T-helper 2 cell treated with Interferon-gamma antibody and Interleukin-4, amounts not matched to agents 5 μg/mL and 100 μg/mL, for 36 hours (primary cell): ENCODE data around the gene PDE3A.
"Not testable (repeated sequence)": the region's sequence is repeated elsewhere in the genome, so short reads cannot be mapped to it uniquely, and the experiment has no call there.

ENCODE experiments used
- DNase-seq: peaks from one replicate; pipeline ENCODE4 v3.0.0; 2021; ENCODE audit warnings: low spot score
- H3K27ac Mint-ChIP-seq: one replicate; pipeline ENCODE4 v1.8.0; 2021; ENCODE audit warnings: mild to moderate bottlenecking, mixed read lengths
- H3K27me3 Mint-ChIP-seq: one replicate; pipeline ENCODE4 v1.8.0; 2021; ENCODE audit warnings: low read depth, mixed read lengths
- H3K36me3 Mint-ChIP-seq: one replicate; pipeline ENCODE4 v1.8.0; 2021; ENCODE audit warnings: low read depth, mixed read lengths
- H3K4me1 Mint-ChIP-seq: one replicate; pipeline ENCODE4 v1.8.0; 2021; ENCODE audit warnings: low read depth, mixed read lengths
- H3K4me3 Mint-ChIP-seq: one replicate; pipeline ENCODE4 v1.8.0; 2022; ENCODE audit warnings: mild to moderate bottlenecking, moderate library complexity, mixed read lengths
- H3K9me3 Mint-ChIP-seq: one replicate; pipeline ENCODE4 v1.8.0; 2021; ENCODE audit warnings: mixed read lengths

The PDE3A gene

DNA sequence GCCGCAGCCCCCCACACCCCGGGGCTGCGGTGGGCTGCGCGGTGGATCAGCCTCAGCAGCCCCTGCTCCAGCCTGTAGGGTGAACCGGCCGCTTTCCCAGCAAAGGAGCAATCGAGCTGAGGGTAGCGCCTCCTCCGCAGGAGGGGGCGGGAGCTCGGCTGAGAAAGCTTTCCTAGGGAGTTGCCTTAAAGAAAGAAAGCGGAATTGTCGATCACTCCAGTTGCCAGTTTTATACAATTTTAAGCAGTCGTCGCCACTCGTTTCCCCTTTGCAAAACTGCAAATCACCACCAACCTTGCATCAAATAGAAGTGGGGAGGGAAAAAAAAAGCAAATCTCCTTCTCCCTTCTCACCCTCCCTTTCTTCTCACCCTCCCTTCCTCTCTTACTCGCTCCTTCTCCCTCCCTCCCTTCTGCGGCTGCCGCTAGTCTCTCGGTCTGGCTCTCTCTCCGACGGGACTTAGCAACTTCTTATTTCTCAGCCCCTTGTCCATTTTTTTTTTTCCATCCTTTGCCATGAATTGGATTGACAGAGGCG, at the start of gene PDE3A:
PDE3A (plus strand) TSS at position 424 of the 537 bp plus-strand sequence. CDS start 748 bp downstream, outside the sequence.
- H3K9me3 Mint-ChIP-seq, result no peaks in the 10 kb centered on the region
- peaks cover 46% of the 10 kb centered on the region for H3K27me3 Mint-ChIP-seq
- no peak within 1 kb of the TSS for H3K27ac Mint-ChIP-seq
- no peaks in the 10 kb centered on the region for H3K4me1 Mint-ChIP-seq
- peak within 1 kb of the TSS; percentile 34 for H3K4me3 Mint-ChIP-seq
- no peaks in the 10 kb centered on the region for H3K36me3 Mint-ChIP-seq
- no peak for DNase-seq

GRCh38 chr12:20319366-20319765, 49.0 kb upstream of the PDE3A start:
- no peak overlapping the region for H3K4me3 Mint-ChIP-seq
- DNase-seq, result no peak
- H3K4me1 Mint-ChIP-seq, result no peaks in the 10 kb centered on the region
- no peaks in the 10 kb centered on the region for H3K27me3 Mint-ChIP-seq
- no peak overlapping the region for H3K27ac Mint-ChIP-seq
- no peaks in the 10 kb centered on the region for H3K36me3 Mint-ChIP-seq
- H3K9me3 Mint-ChIP-seq, result no peaks in the 10 kb centered on the region

GRCh38 chr12:20320552-20320951, 47.8 kb upstream of the PDE3A start:
- Mint-ChIP-seq H3K27ac (no peak overlapping the region), H3K9me3 (no peaks in the 10 kb centered on the region), H3K36me3 (no peaks in the 10 kb centered on the region), H3K27me3 (no peaks in the 10 kb centered on the region), H3K4me3 (no peak overlapping the region), H3K4me1 (no peaks in the 10 kb centered on the region)
- DNase-seq, result no peak

GRCh38 chr12:20330826-20331505, 37.4 kb upstream of the PDE3A start:
- H3K27me3 Mint-ChIP-seq, H3K9me3 Mint-ChIP-seq, H3K4me3 Mint-ChIP-seq, H3K4me1 Mint-ChIP-seq, DNase-seq, H3K27ac Mint-ChIP-seq, H3K36me3 Mint-ChIP-seq: not testable (repeated sequence)

DNA sequence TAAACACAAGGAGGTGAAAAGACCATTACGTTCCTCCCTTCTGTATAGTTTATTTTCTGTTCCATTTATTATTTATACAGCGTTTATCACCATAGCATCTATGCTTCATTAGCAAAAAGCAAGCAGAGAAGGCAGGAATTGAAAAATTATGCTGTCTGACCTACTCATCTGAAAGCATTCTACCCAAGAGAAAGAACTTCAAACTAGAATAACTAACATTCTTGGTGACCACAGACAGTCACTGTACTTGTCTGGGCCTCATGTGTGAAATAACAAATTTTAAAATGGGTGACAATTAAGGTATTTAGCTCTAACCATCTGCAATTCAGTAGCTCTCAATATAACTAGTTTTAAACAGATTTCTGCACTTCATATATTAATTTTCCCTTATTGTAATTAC, 29.3 kb upstream of the PDE3A start:
- Mint-ChIP-seq H3K4me1 (no peaks in the 10 kb centered on the region), H3K9me3 (peaks cover 4% of the 10 kb centered on the region), H3K36me3 (no peaks in the 10 kb centered on the region), H3K4me3 (no peak overlapping the region), H3K27me3 (no peaks in the 10 kb centered on the region), H3K27ac (no peak overlapping the region)
- DNase-seq, result no peak

DNA sequence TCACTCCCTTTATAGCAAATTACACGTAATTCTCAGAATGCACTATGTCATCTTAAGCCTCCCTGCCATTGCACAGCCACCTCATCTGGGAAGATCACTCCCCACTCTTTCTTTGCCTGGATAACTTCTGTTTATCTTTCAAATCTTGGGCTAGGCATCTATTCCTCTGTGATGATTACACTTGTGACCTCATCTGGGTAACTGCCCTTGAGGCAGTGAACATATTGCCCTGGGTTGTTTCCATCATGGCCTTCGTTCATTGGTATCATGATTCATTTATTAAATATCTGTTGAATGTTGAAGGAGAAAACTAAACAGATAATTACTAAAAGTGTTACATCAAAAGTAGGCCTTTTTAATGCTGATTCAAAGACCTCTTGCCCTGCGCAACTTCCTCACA, 26.2 kb upstream of the PDE3A start:
- Mint-ChIP-seq H3K27ac (no peak overlapping the region), H3K27me3 (no peaks in the 10 kb centered on the region), H3K4me1 (no peaks in the 10 kb centered on the region), H3K36me3 (no peaks in the 10 kb centered on the region), H3K9me3 (no peaks in the 10 kb centered on the region), H3K4me3 (no peak overlapping the region)
- DNase-seq, result no peak

DNA sequence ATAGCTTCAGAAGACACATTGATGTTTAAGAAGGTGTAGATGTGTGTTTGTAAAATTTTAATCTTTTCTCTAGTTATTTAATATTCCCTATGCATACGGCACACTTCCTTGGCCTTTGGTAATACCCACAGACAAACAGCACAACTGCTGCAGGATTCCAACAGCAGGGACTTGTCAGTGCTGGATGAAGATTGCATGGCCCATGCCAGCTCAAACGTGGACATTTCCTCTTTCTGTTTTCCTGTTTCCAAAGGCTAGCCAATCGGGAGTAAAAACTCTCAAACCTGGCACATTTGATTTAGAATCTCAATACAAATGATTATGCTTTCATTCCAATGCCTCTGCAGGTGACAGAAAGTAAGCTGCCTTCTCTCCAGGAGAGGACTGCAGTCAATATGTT, 22.5 kb upstream of the PDE3A start:
- Mint-ChIP-seq H3K27ac (no peak overlapping the region), H3K9me3 (no peaks in the 10 kb centered on the region), H3K4me3 (no peak overlapping the region), H3K4me1 (no peaks in the 10 kb centered on the region), H3K27me3 (no peaks in the 10 kb centered on the region), H3K36me3 (no peaks in the 10 kb centered on the region)
- no peak for DNase-seq

- Mint-ChIP-seq H3K9me3 (peaks cover 4% of the 10 kb centered on the region), H3K4me1 (no peaks in the 10 kb centered on the region)
- no peak for DNase-seq
Observed at GRCh38 chr12:20350026-20350425, 18.3 kb upstream of the PDE3A start.

GRCh38 chr12:20350495-20350894, 17.8 kb upstream of the PDE3A start:
- DNase-seq, result no peak
- no peak overlapping the region for H3K27ac Mint-ChIP-seq

More at GRCh38 chr12:20350026-20350425, 18.3 kb upstream of the PDE3A start:
- Mint-ChIP-seq H3K27me3 (no peaks in the 10 kb centered on the region), H3K36me3 (no peaks in the 10 kb centered on the region), H3K27ac (no peak overlapping the region), H3K4me3 (no peak overlapping the region)

GRCh38 chr12:20351406-20351805, 16.9 kb upstream of the PDE3A start:
- no peak overlapping the region for H3K27ac Mint-ChIP-seq
- H3K27me3 Mint-ChIP-seq, result no peaks in the 10 kb centered on the region
- no peak for DNase-seq
- H3K4me3 Mint-ChIP-seq, result no peak overlapping the region
- H3K36me3 Mint-ChIP-seq, result no peaks in the 10 kb centered on the region
- H3K4me1 Mint-ChIP-seq, result no peaks in the 10 kb centered on the region
- H3K9me3 Mint-ChIP-seq, result peaks cover 7% of the 10 kb centered on the region

More at GRCh38 chr12:20350495-20350894, 17.8 kb upstream of the PDE3A start:
- no peaks in the 10 kb centered on the region for H3K36me3 Mint-ChIP-seq
- no peaks in the 10 kb centered on the region for H3K4me1 Mint-ChIP-seq
- H3K9me3 Mint-ChIP-seq, result peaks cover 7% of the 10 kb centered on the region
- no peak overlapping the region for H3K4me3 Mint-ChIP-seq
- H3K27me3 Mint-ChIP-seq, result no peaks in the 10 kb centered on the region

DNA sequence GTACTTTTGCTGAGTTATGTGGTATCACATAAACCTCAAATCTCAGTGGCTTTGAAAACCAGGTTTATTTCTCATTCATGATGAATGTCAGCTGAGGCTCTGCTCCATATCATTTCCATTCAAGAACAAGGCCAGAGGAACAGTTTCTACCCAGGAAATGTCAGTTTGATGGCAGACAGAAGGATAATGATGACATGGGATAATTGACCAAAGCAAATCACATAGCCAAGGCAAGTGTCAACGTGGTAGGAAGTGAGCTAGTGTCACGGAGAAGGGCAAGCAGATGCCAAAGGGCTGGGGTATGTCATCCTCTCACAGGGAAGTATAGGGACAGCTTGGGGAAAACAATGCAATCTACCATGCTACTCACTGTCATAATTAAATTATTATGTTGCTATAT, 12.3 kb upstream of the PDE3A start:
- Mint-ChIP-seq H3K36me3 (no peaks in the 10 kb centered on the region), H3K4me3 (no peak overlapping the region), H3K9me3 (peaks cover 7% of the 10 kb centered on the region), H3K4me1 (no peaks in the 10 kb centered on the region), H3K27ac (no peak overlapping the region), H3K27me3 (no peaks in the 10 kb centered on the region)
- no peak for DNase-seq

GRCh38 chr12:20360407-20360806, 7.9 kb upstream of the PDE3A start:
- no peaks in the 10 kb centered on the region for H3K36me3 Mint-ChIP-seq
- no peaks in the 10 kb centered on the region for H3K9me3 Mint-ChIP-seq
- no peaks in the 10 kb centered on the region for H3K4me1 Mint-ChIP-seq
- H3K4me3 Mint-ChIP-seq, result no peak overlapping the region
- DNase-seq, result no peak
- H3K27ac Mint-ChIP-seq, result no peak overlapping the region
- no peaks in the 10 kb centered on the region for H3K27me3 Mint-ChIP-seq

DNA sequence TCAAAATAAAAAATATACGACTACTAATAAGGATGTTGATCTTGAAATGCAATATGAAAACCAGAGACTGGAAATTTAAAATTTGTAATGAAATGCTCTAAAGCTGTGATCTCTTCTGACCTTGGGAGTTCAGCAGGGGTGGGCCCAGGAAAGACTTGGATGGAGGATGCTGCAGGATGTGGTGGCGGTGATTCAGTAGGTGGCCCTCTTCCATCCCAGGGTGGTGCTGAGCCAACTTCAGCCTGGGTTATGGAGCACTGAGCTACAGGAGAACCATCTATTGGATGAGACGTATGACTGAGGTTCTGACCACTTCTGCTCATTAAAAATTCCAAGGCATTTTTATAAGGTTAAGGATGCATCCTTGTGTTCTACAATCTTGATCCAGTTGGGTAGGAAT, 6.9 kb upstream of the PDE3A start:
- DNase-seq, result no peak
- Mint-ChIP-seq H3K9me3 (no peaks in the 10 kb centered on the region), H3K36me3 (no peaks in the 10 kb centered on the region), H3K4me1 (no peaks in the 10 kb centered on the region), H3K27ac (no peak overlapping the region), H3K27me3 (no peaks in the 10 kb centered on the region), H3K4me3 (no peak overlapping the region)

- Mint-ChIP-seq H3K4me3 (no peak overlapping the region), H3K9me3 (no peaks in the 10 kb centered on the region), H3K27me3 (peaks cover 26% of the 10 kb centered on the region), H3K27ac (no peak overlapping the region), H3K36me3 (no peaks in the 10 kb centered on the region), H3K4me1 (no peaks in the 10 kb centered on the region)
- DNase-seq, result no peak
Observed at GRCh38 chr12:20364501-20364900, 3.8 kb upstream of the PDE3A start.
